NCI-H128 (cell line): ENCODE data around the gene FARS2.
A peak's percentile ranks its signal among the peaks of the same experiment; 100 is the strongest.

Experiments
- DNase-seq: peaks from one replicate; lab custom pipeline; 2025; ENCODE audit not compliant: unreplicated experiment; lab: John Stamatoyannopoulos, UW

Gene FARS2

DNA sequence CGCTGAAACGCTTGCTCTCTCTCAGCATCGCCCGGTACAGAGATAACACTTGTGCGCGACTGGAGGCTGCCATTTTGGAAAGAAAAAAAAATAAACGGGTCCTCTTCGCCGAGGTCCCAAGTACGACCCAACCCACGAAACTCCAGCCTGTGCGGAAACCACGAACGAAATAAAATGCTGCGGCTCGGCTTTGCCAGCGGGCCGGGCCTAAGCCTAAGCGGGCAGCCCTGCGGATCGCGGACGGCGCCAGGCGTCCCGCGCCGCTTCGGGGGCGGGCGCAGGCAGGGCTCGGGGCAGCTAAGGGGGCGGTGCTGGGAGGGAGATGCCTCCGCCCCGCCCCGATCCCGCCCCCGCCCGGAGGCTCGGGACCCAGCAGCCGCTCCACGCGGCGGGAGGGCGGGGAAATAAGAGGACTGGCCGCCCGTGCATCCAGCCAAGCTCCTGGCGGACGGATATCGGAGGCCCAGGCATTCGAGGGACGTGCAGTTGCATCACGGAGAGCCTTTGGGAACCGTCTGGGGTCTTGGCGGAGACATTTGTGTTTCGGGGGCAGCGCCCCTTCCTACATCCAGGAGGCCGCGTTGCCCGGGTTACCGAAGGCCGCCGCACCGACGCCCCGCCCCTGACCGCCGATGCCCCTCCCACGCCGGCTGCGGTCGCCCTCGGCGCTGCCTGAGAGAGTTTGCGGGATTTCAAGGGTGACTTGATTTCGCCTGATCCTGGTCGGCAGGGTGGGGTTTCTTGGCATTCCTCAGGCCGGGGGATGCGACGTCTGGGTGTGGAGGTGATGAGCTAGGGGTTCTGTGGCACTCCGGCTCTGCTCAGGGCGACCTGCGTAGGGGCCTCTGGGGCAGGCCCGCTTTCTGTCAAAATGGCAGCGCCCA, at the start of gene FARS2, which contains the start of gene LYRM4:
FARS2 (plus strand) TSS at position 853 of the 884 bp plus-strand sequence.
LYRM4 (minus strand) TSS at position 290 of the 884 bp plus-strand sequence; CDS start at position 73, 217 bp downstream.
- DNase-seq: peak; percentile 81

DNA sequence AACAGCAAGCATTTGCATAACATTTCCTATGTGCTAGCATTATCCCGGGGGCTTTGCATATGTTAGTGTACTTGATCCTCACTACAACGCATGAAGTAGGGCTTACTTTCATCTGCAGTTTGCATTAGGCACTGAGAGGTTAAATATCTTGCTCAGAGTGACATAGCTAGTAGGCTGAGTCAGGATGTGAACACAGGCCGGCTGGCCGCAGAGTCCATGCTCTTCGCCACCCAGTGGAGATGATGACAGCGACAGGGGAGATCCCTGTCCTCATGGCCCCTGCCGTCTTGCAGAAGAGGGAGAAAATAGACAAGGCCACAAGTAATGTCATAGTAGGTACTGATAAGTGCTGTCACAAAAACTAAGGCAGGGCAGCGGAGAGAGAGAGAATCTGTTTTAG, 47.5 kb upstream of the FARS2 start:
- no peak for DNase-seq

DNA sequence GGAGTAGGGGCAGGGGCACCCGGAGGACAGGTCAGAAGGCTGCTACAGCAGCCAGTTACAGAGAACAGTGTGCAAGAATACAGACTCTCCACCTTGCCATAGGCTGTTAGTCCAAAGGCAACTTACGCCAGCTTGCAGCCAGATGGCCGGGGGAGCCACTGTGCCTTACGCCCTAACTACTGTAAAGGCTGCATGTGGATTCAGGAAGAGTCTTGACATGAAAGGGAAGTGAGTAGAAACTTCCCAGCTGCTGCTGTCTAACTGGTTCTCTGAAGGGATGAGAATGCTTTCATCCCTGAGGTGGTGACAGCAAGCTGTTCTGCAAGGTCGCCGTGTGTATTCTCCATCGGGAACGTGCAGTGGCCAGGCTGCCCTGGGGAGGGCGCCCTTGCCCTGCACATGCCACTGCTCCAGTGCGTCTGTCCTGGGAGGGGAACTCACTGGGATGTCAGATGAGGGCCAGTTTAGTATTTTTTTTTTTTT, 46.7 kb upstream of the FARS2 start:
- DNase-seq: no peak

GRCh38 chr6:5215159-5215558, 46.2 kb upstream of the FARS2 start:
- no peak for DNase-seq

DNA sequence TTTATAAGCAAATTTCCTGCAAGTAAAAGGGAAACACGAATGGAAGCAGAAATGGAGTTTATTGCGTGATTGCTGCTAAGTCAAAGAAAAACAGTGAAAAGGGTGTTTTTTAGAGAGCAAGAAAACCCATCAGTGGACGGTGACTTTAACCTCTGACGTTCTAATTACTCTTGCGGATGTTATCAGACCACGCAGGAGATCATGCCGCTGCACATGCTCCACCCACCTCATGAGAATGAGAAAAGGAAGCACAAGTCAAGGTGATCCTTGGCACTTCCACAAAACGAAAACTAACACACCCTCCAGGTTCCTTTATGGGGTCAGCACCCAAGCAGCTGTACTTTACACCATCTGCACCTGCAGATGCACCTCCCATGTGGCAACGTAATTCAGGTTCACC, 45.5 kb upstream of the FARS2 start:
- DNase-seq: no peak

GRCh38 chr6:5217356-5217755, 44.0 kb upstream of the FARS2 start:
- no peak for DNase-seq

DNA sequence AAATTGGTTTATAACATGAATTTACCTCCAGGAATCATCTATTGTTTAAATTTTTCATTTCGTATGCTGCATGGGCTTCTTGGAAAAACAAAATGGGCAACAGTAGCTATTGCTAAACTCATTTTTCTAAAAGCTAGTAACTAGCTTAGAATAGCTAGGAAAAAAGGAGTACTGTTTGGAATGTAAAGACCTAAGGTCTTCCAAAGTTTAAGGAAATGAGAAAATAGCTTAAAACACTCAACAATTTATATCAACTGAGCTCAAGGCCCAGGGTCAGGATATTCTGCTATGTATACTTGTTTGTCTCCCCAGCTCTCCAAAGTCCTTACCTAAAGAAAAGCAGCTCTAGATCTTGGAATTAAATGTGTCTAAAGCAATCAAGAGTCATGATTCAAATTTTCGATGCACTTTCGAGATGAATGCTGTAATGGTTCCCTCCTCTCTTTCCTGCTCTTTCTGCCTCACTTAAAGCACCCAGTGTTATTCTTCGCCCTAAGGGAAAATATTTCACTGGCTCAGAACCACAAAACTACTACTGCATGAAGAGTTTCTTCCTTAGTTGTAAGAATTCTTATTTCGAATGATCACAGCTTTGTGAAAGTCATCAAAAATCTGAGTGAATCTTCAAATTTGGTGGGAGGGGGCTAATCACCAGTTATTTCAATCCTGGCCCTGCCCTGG, 42.2 kb upstream of the FARS2 start:
- no peak for DNase-seq

GRCh38 chr6:5220443-5220842, 40.9 kb upstream of the FARS2 start:
- DNase-seq: no peak

DNA sequence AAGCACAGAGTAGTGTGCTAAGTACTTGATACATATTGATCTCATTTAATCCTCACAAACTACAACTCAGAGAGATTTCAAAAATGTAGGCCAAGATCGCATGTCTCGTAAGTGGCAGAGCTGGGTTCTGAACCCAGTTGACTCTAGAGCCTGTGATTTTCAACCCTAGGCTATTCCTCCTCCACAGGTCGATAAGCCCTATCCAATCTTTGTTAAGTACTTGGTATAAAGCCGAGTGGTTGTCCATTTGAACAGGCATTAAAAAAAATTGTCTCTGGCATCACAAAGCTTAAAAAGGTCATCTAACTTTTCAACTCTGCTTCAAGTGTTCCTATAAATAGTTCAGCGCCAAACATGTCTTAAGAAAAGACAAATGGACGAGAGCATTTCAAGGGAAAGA, 38.0 kb upstream of the FARS2 start:
- no peak for DNase-seq

GRCh38 chr6:5229356-5229755, 32.0 kb upstream of the FARS2 start:
- no peak for DNase-seq

- no peak for DNase-seq
These were observed 31.2 kb upstream of the FARS2 start for GRCh38 chr6:5230081-5230480.

- DNase-seq: no peak
These were observed 30.0 kb upstream of the FARS2 start for GRCh38 chr6:5231289-5231688.

GRCh38 chr6:5234874-5235273, 26.4 kb upstream of the FARS2 start:
- DNase-seq: no peak

DNA sequence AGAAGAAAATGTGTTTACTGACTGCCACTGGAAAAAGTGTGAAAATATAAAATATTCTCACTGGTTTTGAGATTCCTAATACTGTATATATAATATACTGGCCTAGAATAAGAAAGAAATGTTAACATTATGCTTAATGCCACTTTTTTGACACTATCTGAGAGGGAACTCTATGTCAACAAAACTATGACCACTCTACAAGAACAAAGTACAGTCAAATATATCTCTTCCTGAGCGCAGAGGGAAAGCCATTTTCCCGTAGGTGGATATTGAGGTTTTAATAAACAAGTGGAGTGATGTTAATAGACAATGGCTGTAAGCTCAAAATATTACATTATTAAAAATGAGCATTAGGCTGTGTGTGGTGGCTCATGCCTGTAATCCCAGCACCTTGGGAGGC, 25.5 kb upstream of the FARS2 start:
- no peak for DNase-seq

- DNase-seq: no peak
These were observed 23.5 kb upstream of the FARS2 start for GRCh38 chr6:5237805-5238204.

- DNase-seq: no peak
These were observed 23.0 kb upstream of the FARS2 start for GRCh38 chr6:5238336-5238735.

GRCh38 chr6:5241252-5241651, 20.1 kb upstream of the FARS2 start:
- no peak for DNase-seq

DNA sequence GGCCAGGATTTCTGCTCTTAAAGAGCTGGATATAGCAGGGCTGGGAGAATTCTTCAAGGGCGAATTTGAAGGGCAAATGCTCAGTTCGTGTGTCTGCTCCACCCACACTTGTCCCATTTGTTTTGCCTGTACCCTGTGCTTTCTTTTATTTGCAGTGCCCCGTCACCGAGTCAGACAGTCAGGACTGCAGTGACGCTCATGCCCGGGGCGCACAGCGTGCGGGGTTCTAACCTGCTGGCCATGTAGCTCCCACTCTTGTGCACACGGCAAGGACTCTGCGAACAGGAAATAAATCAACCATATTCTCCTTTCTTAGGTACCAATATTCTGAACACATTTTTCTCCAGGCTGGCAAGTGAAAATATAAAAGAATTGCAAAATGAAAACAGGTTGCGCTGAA, 18.2 kb upstream of the FARS2 start:
- DNase-seq: no peak

DNA sequence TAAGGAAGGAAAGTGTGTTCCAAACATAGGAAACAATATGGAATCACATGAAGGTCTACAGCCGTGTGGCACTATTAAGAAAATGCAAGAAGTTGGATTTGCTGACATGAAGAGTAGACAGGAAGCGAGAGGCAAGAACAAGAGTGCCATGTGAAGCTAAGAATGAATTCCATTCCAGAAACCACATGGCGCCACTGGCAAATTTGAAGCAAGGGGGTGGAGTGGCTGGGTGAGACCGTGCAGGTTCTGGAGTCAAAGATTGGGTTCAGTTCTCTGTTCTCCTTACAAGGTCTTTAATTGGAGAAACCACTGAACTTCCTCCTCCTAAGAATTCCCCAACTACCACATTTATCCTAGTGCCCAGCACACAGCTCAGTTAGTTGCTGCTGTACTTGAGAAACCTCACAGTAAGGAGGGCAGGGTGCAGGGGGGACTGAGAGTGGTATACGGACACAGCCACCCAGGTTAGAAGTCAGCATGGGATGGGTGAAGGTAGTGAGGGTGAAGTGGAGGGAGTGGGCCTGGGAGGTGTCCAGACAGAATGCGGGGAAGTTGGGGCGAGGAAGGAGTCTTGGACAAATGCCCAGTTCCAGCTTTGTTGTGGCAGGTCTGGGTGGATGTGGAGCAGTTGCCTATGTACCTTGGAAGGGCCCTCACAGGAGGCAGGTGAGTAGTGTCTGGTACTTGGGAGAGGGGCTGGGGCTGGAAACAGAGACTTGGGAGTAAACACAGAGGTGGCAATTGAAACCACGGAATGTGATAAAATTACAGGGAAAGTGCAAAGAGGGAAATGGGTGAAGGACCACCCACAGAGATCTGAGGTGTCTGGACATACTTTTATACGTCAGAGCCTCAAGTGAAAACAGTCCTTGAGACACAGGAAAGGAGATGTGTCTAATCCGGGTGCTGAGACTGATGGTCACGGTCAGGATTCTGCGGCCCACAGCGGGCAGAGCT, 14.9 kb upstream of the FARS2 start:
- DNase-seq: no peak

DNA sequence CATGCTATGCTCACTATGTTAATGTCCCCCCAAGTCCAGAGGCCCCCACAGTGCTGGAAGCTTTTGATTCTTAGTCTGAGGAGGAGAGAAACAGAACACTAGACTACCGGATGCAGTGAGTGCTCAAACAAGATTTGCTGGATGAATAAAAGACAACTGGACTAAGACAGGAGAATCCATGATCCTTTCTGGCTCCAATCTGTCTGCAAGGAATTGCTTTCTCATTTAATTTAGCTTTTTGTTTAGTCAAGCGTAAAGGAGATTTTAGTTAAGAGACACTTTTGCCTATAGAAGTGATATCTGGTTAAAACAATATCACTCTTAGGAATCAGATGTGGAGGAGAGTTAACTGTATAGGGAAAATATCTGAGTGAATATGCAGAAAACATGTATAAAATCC, 14.1 kb upstream of the FARS2 start:
- DNase-seq: no peak
